ENCODE results near the gene TMIGD2.
A peak's percentile ranks its signal among the peaks of the same experiment; 100 is the strongest.
"Not testable (repeated sequence)": the region's sequence is repeated elsewhere in the genome, so short reads cannot be mapped to it uniquely, and the experiment has no call there.

The TMIGD2 gene

GRCh38 chr19:4334929-4335570, 32.9 kb upstream of the TMIGD2 start:
- H3K4me3 ChIP-seq (ENCODE audit: low read depth, low read length) = no peak overlapping the region
- DNase-seq (ENCODE audit: low read depth) = no peak
- in situ Hi-C loops (cut with HindIII; ENCODE audit: low sequenced_read_pairs) = no loop called here

GRCh38 chr19:4329858-4330257, 27.7 kb upstream of the TMIGD2 start:
- H3K4me3 ChIP-seq (ENCODE audit: low read depth, low read length) = no peak overlapping the region
- DNase-seq (ENCODE audit: low read depth) = no peak
- TF ChIP-seq CTCF (IDR thresholded peaks at IDR 0.05; ENCODE audit: low read depth, low read length, missing control alignments) = no peak
- in situ Hi-C loops (cut with HindIII; ENCODE audit: low sequenced_read_pairs) = no loop called here

More at GRCh38 chr19:4334929-4335570, 32.9 kb upstream of the TMIGD2 start:
- no peak for TF ChIP-seq CTCF (IDR thresholded peaks at IDR 0.05; ENCODE audit: low read depth, low read length, missing control alignments)

- peak overlapping the region; percentile 51 for H3K4me3 ChIP-seq (ENCODE audit: low read depth, low read length)
- in situ Hi-C loops (cut with HindIII; ENCODE audit: low sequenced_read_pairs); DNase-seq (ENCODE audit: low read depth): not testable (repeated sequence)
Measured at GRCh38 chr19:4328991-4329681, 26.9 kb upstream of the TMIGD2 start.

GRCh38 chr19:4328243-4328990, 26.2 kb upstream of the TMIGD2 start:
- peak overlapping the region; percentile 51 for H3K4me3 ChIP-seq (ENCODE audit: low read depth, low read length)
- no peak for TF ChIP-seq CTCF (IDR thresholded peaks at IDR 0.05; ENCODE audit: low read depth, low read length, missing control alignments)
- DNase-seq (ENCODE audit: low read depth) = peak; percentile 86
- in situ Hi-C loops (cut with HindIII; ENCODE audit: low sequenced_read_pairs) = no loop called here

- in situ Hi-C loops (cut with HindIII; ENCODE audit: low sequenced_read_pairs) = no loop called here
- DNase-seq (ENCODE audit: low read depth) = no peak
- TF ChIP-seq CTCF (IDR thresholded peaks at IDR 0.05; ENCODE audit: low read depth, low read length, missing control alignments) = no peak
- peak overlapping the region; percentile 35 for H3K4me3 ChIP-seq (ENCODE audit: low read depth, low read length)
Measured at GRCh38 chr19:4327877-4328242, 25.7 kb upstream of the TMIGD2 start.

GRCh38 chr19:4327252-4327876, 25.2 kb upstream of the TMIGD2 start:
- no peak for DNase-seq (ENCODE audit: low read depth)
- TF ChIP-seq CTCF (IDR thresholded peaks at IDR 0.05; ENCODE audit: low read depth, low read length, missing control alignments) = no peak
- in situ Hi-C loops (cut with HindIII; ENCODE audit: low sequenced_read_pairs) = no loop called here
- peak overlapping the region; percentile 35 for H3K4me3 ChIP-seq (ENCODE audit: low read depth, low read length)

Measured in astrocyte of the cerebellum (primary cell).